HG03558 (cell line): ENCODE results near the gene KRTAP19-8.

ENCODE experiments used
- ATAC-seq: cut with Tn5 transposase; IDR thresholded peaks from one replicate; pipeline ENCODE4 v1.9.1; 2021; ENCODE audit warnings: moderate number of reproducible peaks; ENCODE audit not compliant: unreplicated experiment; ENCODE audit errors: extremely low read depth

KRTAP19-8 gene

GRCh38 chr21:31012133-31013089 lies 25.9 kb downstream of the KRTAP19-8 start:
- no peak for ATAC-seq

GRCh38 chr21:31011412-31011811 lies 26.9 kb downstream of the KRTAP19-8 start:
- ATAC-seq, result no peak

- no peak for ATAC-seq
Measured at GRCh38 chr21:31008355-31008754, 29.9 kb downstream of the KRTAP19-8 start.

GRCh38 chr21:31005019-31005418 lies 33.3 kb downstream of the KRTAP19-8 start:
- ATAC-seq, result no peak

GRCh38 chr21:31003471-31003870 lies 34.8 kb downstream of the KRTAP19-8 start:
- ATAC-seq, result no peak

GRCh38 chr21:30997541-30997940 lies 40.7 kb downstream of the KRTAP19-8 start:
- ATAC-seq, result no peak

GRCh38 chr21:30996728-30997127 lies 41.5 kb downstream of the KRTAP19-8 start:
- no peak for ATAC-seq

- no peak for ATAC-seq
Measured at GRCh38 chr21:30994932-30995331, 43.3 kb downstream of the KRTAP19-8 start.

- ATAC-seq, result no peak
Measured at GRCh38 chr21:30990514-30991262, 47.6 kb downstream of the KRTAP19-8 start.

- no peak for ATAC-seq
Measured at GRCh38 chr21:30988706-30989105, 49.6 kb downstream of the KRTAP19-8 start.
